Activated CD8-positive, alpha-beta T cell treated with anti-CD3 and anti-CD28 coated beads for 36 hours (primary cell): ENCODE results near the gene IGFBP6. TPM values are rescaled to one million over a fixed set of nuclear protein-coding genes. Genes with fewer than 3 reads are reported as not detected.

Source experiments
- ATAC-seq: fragments of 200-7000 bp; cut with Tn5 transposase; one replicate; pipeline ENCODE4 v1.10.0; 2021; ENCODE audit warnings: mild to moderate bottlenecking, moderate library complexity
- CTCF ChIA-PET: fragments of 350-600 bp; sonication (Branson Sonifier 250); formaldehyde crosslinking; loops from one replicate; lab custom pipeline; 2021; ENCODE audit warnings: antibody characterized with exemption; lab: Charles Lee
- POLR2A ChIA-PET: fragments of 350-600 bp; sonication (Branson Sonifier 250); formaldehyde crosslinking; loops from one replicate; lab custom pipeline; 2021; ENCODE audit warnings: antibody characterized with exemption; lab: Charles Lee
- DNase-seq: peaks from one replicate; pipeline ENCODE4 v3.0.0-alpha.2; 2020
- H3K27ac Mint-ChIP-seq: one replicate; pipeline ENCODE4 v1.8.0; 2021; ENCODE audit warnings: mild to moderate bottlenecking, mixed read lengths
- H3K27me3 Mint-ChIP-seq: one replicate; pipeline ENCODE4 v1.8.0; 2021; ENCODE audit warnings: mixed read lengths
- H3K36me3 Mint-ChIP-seq: one replicate; pipeline ENCODE4 v1.8.0; 2021; ENCODE audit warnings: low read depth, mixed read lengths
- H3K4me1 Mint-ChIP-seq: one replicate; pipeline ENCODE4 v1.8.0; 2021; ENCODE audit warnings: low read depth, mixed read lengths
- H3K4me3 Mint-ChIP-seq: one replicate; pipeline ENCODE4 v1.8.0; 2021; ENCODE audit warnings: mild to moderate bottlenecking, moderate library complexity, mixed read lengths
- H3K9me3 Mint-ChIP-seq: one replicate; pipeline ENCODE4 v1.8.0; 2021; ENCODE audit warnings: mixed read lengths
- intact Hi-C: fragments of 100-400 bp; cut with micrococcal nuclease; formaldehyde crosslinking; loops from one replicate; pipeline ENCODE4 v1.10.0; 2022
- total RNA-seq, 2 experiments: library from RNA; stranded (reverse); gene quantifications; one replicate each; pipeline ENCODE4 v1.2.3, GENCODE V29; 2021
- TF ChIP-seq, protein P1 (sequence below): fragments of 200-600 bp; IDR thresholded peaks from one replicate; pipeline ENCODE4 v1.8.0; 2022; ENCODE audit warnings: antibody characterized with exemption, mild to moderate bottlenecking

The IGFBP6 gene
- total RNA-seq, 2 experiments from 2014 or later, result 2.0 to 2.3 TPM

DNA sequence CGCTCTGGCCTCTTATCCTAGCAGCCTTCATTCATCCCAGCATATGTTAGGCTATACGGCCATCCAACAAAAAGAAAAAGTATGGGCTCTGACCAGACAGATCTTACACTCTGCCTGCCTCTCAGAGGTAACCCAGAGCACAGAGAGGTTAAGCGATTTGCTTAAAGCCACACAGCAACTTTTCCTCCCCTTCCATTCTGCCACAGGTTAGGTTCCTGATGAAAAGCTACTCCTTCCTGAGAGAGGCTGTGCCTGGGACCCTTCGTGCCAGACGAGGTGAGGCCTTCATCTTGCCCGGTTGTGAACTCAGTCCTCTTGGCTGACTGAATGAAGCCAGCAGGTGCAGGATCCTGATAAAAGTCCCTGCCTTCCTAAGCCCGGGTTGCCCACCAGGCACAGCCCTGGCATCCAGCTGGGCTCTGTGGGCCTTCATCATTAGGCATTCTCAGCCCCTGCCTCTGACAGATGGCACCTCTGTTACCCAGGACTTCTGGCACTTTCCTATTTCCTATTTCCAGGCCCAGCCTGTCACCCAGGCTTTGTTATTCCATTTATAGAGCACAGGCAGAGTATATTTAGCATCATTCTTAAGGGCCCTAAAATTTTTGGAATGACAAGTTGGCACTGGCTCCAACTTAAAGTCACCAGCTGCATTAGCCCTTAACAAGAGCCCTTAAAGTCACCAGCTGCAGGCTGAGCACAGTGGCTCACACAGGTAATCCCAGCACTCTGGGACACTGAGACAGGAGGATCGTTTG, 18.6 kb downstream of the IGFBP6 start:
- H3K27ac Mint-ChIP-seq, result no peak overlapping the region
- H3K9me3 Mint-ChIP-seq, result no peaks in the 10 kb centered on the region
- no peaks in the 10 kb centered on the region for H3K36me3 Mint-ChIP-seq
- H3K4me1 Mint-ChIP-seq, result no peaks in the 10 kb centered on the region
- TF ChIP-seq, protein P1, sequence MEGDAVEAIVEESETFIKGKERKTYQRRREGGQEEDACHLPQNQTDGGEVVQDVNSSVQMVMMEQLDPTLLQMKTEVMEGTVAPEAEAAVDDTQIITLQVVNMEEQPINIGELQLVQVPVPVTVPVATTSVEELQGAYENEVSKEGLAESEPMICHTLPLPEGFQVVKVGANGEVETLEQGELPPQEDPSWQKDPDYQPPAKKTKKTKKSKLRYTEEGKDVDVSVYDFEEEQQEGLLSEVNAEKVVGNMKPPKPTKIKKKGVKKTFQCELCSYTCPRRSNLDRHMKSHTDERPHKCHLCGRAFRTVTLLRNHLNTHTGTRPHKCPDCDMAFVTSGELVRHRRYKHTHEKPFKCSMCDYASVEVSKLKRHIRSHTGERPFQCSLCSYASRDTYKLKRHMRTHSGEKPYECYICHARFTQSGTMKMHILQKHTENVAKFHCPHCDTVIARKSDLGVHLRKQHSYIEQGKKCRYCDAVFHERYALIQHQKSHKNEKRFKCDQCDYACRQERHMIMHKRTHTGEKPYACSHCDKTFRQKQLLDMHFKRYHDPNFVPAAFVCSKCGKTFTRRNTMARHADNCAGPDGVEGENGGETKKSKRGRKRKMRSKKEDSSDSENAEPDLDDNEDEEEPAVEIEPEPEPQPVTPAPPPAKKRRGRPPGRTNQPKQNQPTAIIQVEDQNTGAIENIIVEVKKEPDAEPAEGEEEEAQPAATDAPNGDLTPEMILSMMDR, result no peak
- POLR2A ChIA-PET, result interaction anchor here (1.0 kb wide), 1 partner anchor 38 kb away, joined by 4 read pairs; no protein-coding TSS in a partner anchor
- ATAC-seq (no peak), DNase-seq (no peak)
- no peak overlapping the region for H3K4me3 Mint-ChIP-seq
- CTCF ChIA-PET, result interaction anchor here (1.0 to 1.4 kb wide), 4 partner anchors 17 to 50 kb away, joined by 3 to 5 read pairs (median 4); no protein-coding TSS in a partner anchor
- H3K27me3 Mint-ChIP-seq, result no peaks in the 10 kb centered on the region
- intact Hi-C loops, result no loop called here

DNA sequence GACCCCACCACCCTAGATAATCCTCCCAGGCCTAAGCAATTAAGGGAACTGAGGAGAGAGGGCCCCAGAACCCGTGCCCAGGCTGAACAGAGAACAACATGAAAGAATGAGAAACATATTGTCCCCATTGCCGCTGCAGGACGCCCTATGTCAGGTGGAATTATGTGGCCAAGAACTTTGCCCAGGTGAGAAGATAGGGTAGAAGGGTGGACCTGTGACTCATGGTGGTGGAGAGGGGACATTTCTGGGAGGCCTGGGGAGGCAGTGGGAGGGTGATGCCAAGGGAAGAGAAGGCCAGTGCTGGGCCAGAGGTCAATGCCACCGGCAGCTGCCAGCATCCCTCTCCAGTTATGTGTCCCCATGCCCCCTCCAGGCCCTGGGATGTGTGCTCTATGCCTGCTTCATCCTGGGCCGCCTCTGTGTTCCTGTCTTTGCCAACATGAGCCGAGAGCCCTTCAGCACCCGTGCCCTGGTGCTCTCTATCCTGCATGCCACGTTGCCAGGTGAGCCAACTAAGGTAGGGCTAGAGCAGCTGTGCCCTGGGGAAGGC, 21.4 kb downstream of the IGFBP6 start:
- CTCF ChIA-PET, result interaction anchor here (0.8 to 1.5 kb wide), 2 partner anchors 16 to 53 kb away, joined by 3 to 6 read pairs; no protein-coding TSS in a partner anchor
- Mint-ChIP-seq H3K36me3 (no peaks in the 10 kb centered on the region), H3K9me3 (no peaks in the 10 kb centered on the region), H3K27me3 (no peaks in the 10 kb centered on the region), H3K4me1 (no peaks in the 10 kb centered on the region), H3K27ac (no peak overlapping the region), H3K4me3 (no peak overlapping the region)
- TF ChIP-seq, protein P1, result no peak
- POLR2A ChIA-PET, result interaction anchor here (1.2 kb wide), 1 partner anchor 39 kb away, joined by 3 read pairs; no protein-coding TSS in a partner anchor
- intact Hi-C loops, result no loop called here
- no peak for DNase-seq
- no peak for ATAC-seq

- DNase-seq, result no peak
- Mint-ChIP-seq H3K4me1 (no peaks in the 10 kb centered on the region), H3K27me3 (no peaks in the 10 kb centered on the region), H3K4me3 (no peak overlapping the region), H3K36me3 (no peaks in the 10 kb centered on the region), H3K9me3 (no peaks in the 10 kb centered on the region), H3K27ac (no peak overlapping the region)
- TF ChIP-seq, protein P1, result no peak
- no peak for ATAC-seq
- ChIA-PET POLR2A (no interaction called here), CTCF (no interaction called here)
- intact Hi-C loops, result no loop called here
Observed at GRCh38 chr12:53120685-53121525, 23.4 kb downstream of the IGFBP6 start.

DNA sequence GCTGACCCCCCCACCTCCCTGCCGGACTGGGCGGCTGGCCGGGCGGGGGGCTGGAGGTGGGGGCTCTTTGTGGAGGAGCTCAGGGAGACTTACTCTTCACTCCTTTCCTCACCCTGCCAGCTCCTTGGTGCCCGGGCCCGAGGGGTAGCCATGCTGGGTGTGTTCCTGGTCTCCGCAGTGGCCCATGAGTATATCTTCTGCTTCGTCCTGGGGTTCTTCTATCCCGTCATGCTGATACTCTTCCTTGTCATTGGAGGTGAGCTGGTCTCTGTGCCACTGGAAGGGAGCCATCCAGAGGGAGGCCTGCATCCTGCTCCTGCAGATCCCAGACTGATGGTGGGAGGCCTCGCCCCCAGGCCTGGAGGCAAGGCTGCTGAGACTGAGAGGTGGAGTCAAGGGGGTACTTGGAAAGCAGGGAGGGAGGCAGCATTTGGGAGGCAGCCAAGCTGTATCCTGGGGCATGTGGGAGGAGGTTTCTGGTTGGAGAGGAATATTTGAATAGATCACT, 25.5 kb downstream of the IGFBP6 start:
- Mint-ChIP-seq H3K27ac (no peak overlapping the region), H3K27me3 (no peaks in the 10 kb centered on the region), H3K9me3 (no peaks in the 10 kb centered on the region), H3K4me3 (no peak overlapping the region), H3K4me1 (no peaks in the 10 kb centered on the region), H3K36me3 (no peaks in the 10 kb centered on the region)
- ATAC-seq, result no peak
- intact Hi-C loops, result no loop called here
- DNase-seq, result no peak
- CTCF ChIA-PET, result no interaction called here
- POLR2A ChIA-PET, result no interaction called here
- TF ChIP-seq, protein P1, result no peak
